Endothelial cell (in vitro differentiated cells): ENCODE results near the gene LRP1B. TPM values are rescaled to one million over a fixed set of nuclear protein-coding genes. Genes with fewer than 3 reads are reported as not detected.

ENCODE experiments used
- DNase-seq: peaks from one replicate; pipeline ENCODE4 v3.0.0; 2021; ENCODE audit warnings: low spot score
- H3K27ac Mint-ChIP-seq: one replicate; pipeline ENCODE4 v1.8.0; 2021; ENCODE audit warnings: mixed read lengths, inconsistent platforms; ENCODE audit not compliant: unreplicated experiment
- H3K27me3 Mint-ChIP-seq: one replicate; pipeline ENCODE4 v1.8.0; 2021; ENCODE audit warnings: mild to moderate bottlenecking, moderate library complexity, mixed read lengths, inconsistent platforms; ENCODE audit not compliant: unreplicated experiment
- H3K36me3 Mint-ChIP-seq: one replicate; pipeline ENCODE4 v1.8.0; 2021; ENCODE audit warnings: mild to moderate bottlenecking, low read depth, mixed read lengths, inconsistent platforms; ENCODE audit not compliant: unreplicated experiment
- H3K4me1 Mint-ChIP-seq: one replicate; pipeline ENCODE4 v1.8.0; 2021; ENCODE audit warnings: mild to moderate bottlenecking, mixed read lengths, inconsistent platforms; ENCODE audit not compliant: unreplicated experiment
- H3K4me3 Mint-ChIP-seq: one replicate; pipeline ENCODE4 v1.8.0; 2021; ENCODE audit warnings: mild to moderate bottlenecking, mixed read lengths, inconsistent platforms; ENCODE audit not compliant: unreplicated experiment
- H3K9me3 Mint-ChIP-seq: one replicate; pipeline ENCODE4 v1.8.0; 2021; ENCODE audit warnings: mixed read lengths, inconsistent platforms; ENCODE audit not compliant: unreplicated experiment
- total RNA-seq: library from RNA; stranded (reverse); fragmentation: NEBNext Ultra II Directional; extraction: Animal tissue kit (Norgen Biotek cat#: 25700); gene quantifications from one replicate; pipeline ENCODE4 v1.2.1, GENCODE V29; 2021; ENCODE audit not compliant: unreplicated experiment
- TF ChIP-seq, protein P1 (sequence below): fragments of 200-600 bp; sonication (generic); IDR thresholded peaks from one replicate; pipeline ENCODE4 v1.5.0; 2021; ENCODE audit warnings: antibody characterized with exemption; ENCODE audit not compliant: unreplicated experiment

The LRP1B gene
- total RNA-seq, 1 donor from 2014 or later, result 1.4 TPM

DNA sequence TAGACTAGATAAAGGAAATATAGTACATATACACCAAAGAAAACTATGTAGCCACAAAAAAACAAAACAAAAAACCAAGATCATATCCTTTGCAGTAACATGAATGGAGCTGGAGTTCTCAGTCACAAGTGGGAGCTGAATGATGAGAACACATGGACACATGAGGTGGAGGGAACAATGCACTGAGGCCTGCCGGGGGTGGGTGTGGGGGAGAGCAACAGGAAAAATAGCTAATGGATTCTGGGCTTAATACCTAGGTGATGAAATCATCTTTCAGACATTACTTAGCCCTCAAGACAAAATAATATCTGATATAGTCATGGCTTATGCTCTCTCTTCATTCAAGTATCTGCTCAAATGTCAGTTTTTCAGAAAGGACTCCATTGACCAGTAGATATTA is 930.6 kb downstream of the LRP1B start:
- H3K4me1 Mint-ChIP-seq, result no peaks in the 10 kb centered on the region
- H3K36me3 Mint-ChIP-seq, result no peaks in the 10 kb centered on the region
- DNase-seq, result no peak
- H3K27ac Mint-ChIP-seq, result no peak overlapping the region
- TF ChIP-seq, protein P1, sequence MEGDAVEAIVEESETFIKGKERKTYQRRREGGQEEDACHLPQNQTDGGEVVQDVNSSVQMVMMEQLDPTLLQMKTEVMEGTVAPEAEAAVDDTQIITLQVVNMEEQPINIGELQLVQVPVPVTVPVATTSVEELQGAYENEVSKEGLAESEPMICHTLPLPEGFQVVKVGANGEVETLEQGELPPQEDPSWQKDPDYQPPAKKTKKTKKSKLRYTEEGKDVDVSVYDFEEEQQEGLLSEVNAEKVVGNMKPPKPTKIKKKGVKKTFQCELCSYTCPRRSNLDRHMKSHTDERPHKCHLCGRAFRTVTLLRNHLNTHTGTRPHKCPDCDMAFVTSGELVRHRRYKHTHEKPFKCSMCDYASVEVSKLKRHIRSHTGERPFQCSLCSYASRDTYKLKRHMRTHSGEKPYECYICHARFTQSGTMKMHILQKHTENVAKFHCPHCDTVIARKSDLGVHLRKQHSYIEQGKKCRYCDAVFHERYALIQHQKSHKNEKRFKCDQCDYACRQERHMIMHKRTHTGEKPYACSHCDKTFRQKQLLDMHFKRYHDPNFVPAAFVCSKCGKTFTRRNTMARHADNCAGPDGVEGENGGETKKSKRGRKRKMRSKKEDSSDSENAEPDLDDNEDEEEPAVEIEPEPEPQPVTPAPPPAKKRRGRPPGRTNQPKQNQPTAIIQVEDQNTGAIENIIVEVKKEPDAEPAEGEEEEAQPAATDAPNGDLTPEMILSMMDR, result no peak
- no peak overlapping the region for H3K4me3 Mint-ChIP-seq
- no peaks in the 10 kb centered on the region for H3K27me3 Mint-ChIP-seq
- no peaks in the 10 kb centered on the region for H3K9me3 Mint-ChIP-seq

DNA sequence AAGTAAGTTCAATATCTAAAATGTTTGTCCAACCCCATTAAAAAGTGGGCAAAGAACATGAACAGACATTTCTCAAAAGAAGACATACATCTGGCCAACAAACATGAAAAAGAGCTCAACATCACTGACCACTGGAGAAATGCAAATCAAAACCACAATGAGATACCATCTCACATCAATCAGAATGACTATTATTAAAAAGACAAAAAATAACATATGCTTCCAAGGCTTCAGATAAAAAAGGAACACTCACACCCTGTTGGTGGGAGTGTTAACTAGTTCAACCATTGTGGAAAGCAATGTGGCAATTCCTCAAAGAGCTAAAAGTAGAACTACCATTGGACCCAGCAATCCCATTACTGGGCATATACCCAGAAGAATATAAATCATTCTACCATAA is 931.1 kb downstream of the LRP1B start:
- TF ChIP-seq, protein P1, result no peak
- no peak overlapping the region for H3K27ac Mint-ChIP-seq
- DNase-seq, result no peak
- no peak overlapping the region for H3K4me3 Mint-ChIP-seq
- no peaks in the 10 kb centered on the region for H3K9me3 Mint-ChIP-seq
- H3K36me3 Mint-ChIP-seq, result no peaks in the 10 kb centered on the region
- no peaks in the 10 kb centered on the region for H3K27me3 Mint-ChIP-seq
- H3K4me1 Mint-ChIP-seq, result no peaks in the 10 kb centered on the region

DNA sequence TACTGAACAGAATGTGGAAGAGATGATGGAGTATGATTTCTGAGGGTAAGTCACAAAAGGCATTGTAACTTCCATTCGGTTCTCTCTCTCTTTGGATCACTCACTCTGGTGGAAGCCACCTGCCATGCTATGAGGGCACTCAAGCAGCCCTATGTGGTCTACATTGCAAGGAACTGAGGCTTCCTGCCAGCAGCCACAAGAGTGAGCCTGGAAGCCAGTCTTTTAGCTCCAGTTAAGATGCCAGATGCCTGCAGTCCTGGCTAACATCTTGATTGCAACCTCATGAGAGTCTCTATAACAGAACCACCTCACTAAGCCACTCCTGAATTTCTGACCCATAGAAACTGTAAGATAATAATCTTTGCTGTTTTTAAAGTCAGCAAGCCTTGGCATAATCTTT is 935.7 kb downstream of the LRP1B start:
- DNase-seq, result no peak
- Mint-ChIP-seq H3K27me3 (no peaks in the 10 kb centered on the region), H3K27ac (no peak overlapping the region), H3K4me3 (no peak overlapping the region), H3K4me1 (no peaks in the 10 kb centered on the region), H3K36me3 (no peaks in the 10 kb centered on the region), H3K9me3 (no peaks in the 10 kb centered on the region)
- TF ChIP-seq, protein P1, result no peak

- Mint-ChIP-seq H3K4me1 (no peaks in the 10 kb centered on the region), H3K9me3 (no peaks in the 10 kb centered on the region), H3K36me3 (no peaks in the 10 kb centered on the region), H3K4me3 (no peak overlapping the region), H3K27me3 (no peaks in the 10 kb centered on the region), H3K27ac (no peak overlapping the region)
- TF ChIP-seq, protein P1, result no peak
- no peak for DNase-seq
These were observed 943.8 kb downstream of the LRP1B start for GRCh38 chr2:141187075-141187439.

DNA sequence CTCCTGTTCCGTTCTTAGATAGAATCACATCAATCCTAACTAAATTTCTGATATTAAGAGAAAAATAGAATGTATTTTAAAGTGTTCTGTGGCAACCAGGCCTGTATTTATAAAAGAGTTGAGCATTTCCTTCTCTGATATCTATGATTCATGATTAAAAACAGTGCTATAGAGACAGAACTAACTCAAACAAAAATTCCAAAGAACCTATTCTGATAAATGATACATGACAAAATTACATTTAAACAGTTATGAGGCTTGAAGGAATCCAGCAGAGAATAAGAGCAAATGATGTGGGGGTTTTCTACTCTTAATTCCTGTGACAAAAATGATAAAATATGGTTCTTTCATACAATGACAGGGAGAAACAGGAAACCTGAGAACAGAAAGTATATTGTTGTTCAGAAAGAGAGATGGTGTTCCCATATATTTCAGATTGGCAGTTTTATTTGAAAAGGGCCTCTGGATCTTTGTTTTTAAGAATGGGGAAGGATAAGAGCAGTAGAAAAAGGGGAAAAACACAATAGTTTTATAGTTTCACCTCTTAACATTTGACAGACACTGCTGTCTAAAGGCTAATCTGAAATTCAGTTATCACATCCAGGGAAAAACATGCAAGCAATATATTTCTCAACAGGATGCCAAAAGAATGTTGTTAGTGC is 944.3 kb downstream of the LRP1B start:
- no peaks in the 10 kb centered on the region for H3K4me1 Mint-ChIP-seq
- no peaks in the 10 kb centered on the region for H3K27me3 Mint-ChIP-seq
- no peak overlapping the region for H3K4me3 Mint-ChIP-seq
- H3K9me3 Mint-ChIP-seq, result no peaks in the 10 kb centered on the region
- TF ChIP-seq, protein P1, result no peak
- H3K36me3 Mint-ChIP-seq, result no peaks in the 10 kb centered on the region
- no peak overlapping the region for H3K27ac Mint-ChIP-seq
- no peak for DNase-seq
